ENCODE data around the gene MRPL16.
"Not testable (repeated sequence)": the region's sequence is repeated elsewhere in the genome, so short reads cannot be mapped to it uniquely, and the experiment has no call there.

Gene MRPL16

DNA sequence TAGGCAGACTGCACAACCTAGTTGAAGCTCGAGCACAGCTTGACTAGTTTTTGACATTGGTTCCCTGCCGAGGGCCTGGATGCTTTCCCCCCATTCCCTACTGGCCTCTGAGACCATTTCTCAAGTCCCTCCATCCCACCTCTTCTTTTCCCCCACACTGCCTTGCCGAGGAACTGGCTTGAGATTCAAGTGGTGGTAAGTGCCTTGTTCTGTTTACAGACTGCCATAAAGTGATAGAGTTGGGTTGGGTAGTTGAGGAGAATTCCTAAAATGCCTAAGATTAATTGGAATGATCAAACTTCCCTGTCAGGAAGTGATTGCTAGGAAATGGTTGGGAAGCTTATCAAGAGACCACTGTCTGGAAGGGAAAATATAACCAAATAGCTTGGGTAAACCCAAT is 16.2 kb downstream of the MRPL16 start:
- Mint-ChIP-seq H3K4me1 (ENCODE audit: low read depth) (no peaks in the 10 kb centered on the region), H3K9me3 (no peaks in the 10 kb centered on the region), H3K27ac (no peak overlapping the region), H3K36me3 (ENCODE audit: low read depth) (peaks cover 23% of the 10 kb centered on the region), H3K27me3 (no peaks in the 10 kb centered on the region), H3K4me3 (no peak overlapping the region)

DNA sequence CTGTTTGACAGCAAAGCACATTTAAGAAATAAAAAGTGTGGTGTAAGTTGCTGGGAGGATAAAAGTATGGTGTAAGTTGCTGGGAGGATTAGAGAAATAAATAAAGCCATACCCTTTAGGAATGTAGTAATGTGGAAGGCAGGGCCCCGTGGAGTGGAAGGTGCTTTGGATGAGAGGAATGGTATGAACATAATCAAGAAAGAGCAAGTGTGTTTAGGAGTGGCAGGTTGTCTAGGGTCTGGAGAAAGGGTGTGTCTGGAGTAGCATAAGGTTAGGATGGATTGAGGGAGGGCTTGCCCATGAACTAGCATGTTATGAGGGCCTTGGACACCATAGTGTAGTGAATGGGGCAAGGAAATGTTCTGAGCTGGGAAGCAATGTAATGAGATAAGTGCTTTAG is 18.1 kb downstream of the MRPL16 start:
- Mint-ChIP-seq H3K27ac (no peak overlapping the region), H3K27me3 (no peaks in the 10 kb centered on the region)

DNA sequence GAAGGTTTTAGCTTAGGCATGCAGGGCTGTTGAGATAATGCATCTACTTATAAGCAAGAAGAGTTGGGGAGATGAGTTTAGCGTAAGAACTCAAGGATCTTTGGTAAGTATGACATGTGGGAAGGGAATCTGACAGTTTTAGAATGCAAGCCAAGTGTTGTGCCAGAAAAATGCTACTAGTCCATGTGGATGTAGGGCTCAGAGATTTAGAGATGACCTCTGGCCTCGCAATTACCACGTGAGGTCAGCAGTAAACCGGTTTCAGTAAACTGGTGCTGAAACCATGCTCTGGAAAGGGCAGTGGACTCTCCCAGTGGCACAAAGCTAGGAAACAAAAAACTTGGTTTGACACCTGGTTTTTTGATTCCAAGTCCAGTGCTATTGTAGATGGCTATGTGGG is 18.9 kb downstream of the MRPL16 start:
- Mint-ChIP-seq H3K4me3 (no peak overlapping the region), H3K36me3 (ENCODE audit: low read depth) (peaks cover 23% of the 10 kb centered on the region), H3K9me3 (no peaks in the 10 kb centered on the region), H3K27me3 (no peaks in the 10 kb centered on the region), H3K27ac (no peak overlapping the region), H3K4me1 (ENCODE audit: low read depth) (no peaks in the 10 kb centered on the region)

More for the DNA sequence above, 18.1 kb downstream of the MRPL16 start:
- Mint-ChIP-seq H3K9me3 (no peaks in the 10 kb centered on the region), H3K4me1 (ENCODE audit: low read depth) (no peaks in the 10 kb centered on the region), H3K36me3 (ENCODE audit: low read depth) (peaks cover 30% of the 10 kb centered on the region), H3K4me3 (no peak overlapping the region)

DNA sequence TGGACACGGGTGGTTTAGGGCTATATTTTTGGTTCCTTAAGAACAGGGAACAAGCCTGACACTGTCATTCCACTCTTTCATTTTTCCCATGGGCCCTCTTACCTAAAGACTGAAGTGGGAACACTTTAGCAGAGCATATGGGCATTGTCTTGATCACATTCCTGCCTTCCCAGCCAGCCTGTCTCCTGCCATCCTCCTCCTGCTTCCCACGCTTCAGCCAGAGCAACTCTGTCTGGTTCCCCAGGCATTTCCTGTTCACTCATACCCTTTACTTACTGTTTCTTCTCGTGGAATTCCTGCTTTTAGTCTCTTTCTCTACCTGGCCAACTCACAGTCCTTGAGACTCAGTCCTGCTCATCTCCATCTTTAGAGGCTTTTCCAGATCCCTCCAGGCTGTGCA is 22.8 kb downstream of the MRPL16 start:
- H3K27me3 Mint-ChIP-seq: no peaks in the 10 kb centered on the region
- H3K36me3 Mint-ChIP-seq (ENCODE audit: low read depth): peaks cover 21% of the 10 kb centered on the region
- H3K4me1 Mint-ChIP-seq (ENCODE audit: low read depth): peaks cover 18% of the 10 kb centered on the region
- H3K4me3 Mint-ChIP-seq: no peak overlapping the region
- H3K27ac Mint-ChIP-seq: no peak overlapping the region
- no peaks in the 10 kb centered on the region for H3K9me3 Mint-ChIP-seq

DNA sequence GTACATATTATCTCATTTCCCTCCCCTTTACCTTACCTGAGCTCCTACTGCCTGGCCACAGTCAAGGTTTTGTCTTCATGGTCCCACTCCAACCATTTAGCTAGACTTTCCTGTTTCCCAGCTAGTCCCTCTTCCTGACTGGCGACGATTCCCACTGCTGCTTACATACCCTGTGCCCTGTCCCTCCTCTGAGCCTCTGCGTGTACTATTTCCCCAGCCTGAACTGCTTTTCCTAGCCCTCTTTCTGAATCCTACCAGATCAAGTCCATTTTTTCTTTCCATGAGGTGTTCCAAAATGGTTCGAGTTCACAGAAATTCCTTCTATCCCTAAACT is 23.4 kb downstream of the MRPL16 start:
- Mint-ChIP-seq H3K36me3 (ENCODE audit: low read depth) (peaks cover 18% of the 10 kb centered on the region), H3K9me3 (no peaks in the 10 kb centered on the region), H3K4me1 (ENCODE audit: low read depth) (peaks cover 18% of the 10 kb centered on the region), H3K27me3 (no peaks in the 10 kb centered on the region), H3K27ac (no peak overlapping the region), H3K4me3 (no peak overlapping the region)

DNA sequence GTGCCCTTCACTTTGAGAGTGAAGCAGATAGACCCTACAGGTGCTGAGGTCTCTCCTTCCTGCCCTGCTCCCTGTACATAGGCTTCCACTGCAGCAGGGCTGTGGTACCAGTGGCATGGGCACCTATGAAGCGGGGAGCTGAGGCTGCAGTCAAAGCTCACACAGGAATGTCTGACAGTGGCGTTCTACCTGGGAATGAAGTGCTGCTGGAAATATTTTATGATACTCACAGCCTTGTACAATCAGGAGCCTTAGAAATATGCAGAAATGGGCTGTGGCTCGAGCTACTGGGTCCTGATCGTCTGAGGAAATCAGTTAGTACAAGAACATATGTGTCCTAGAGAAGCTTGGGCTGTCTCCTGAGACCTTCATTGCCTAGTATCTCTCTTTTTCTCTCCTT is 24.8 kb downstream of the MRPL16 start:
- Mint-ChIP-seq H3K4me1 (ENCODE audit: low read depth) (peaks cover 18% of the 10 kb centered on the region), H3K27me3 (no peaks in the 10 kb centered on the region), H3K4me3 (no peak overlapping the region), H3K9me3 (no peaks in the 10 kb centered on the region), H3K36me3 (ENCODE audit: low read depth) (peaks cover 18% of the 10 kb centered on the region), H3K27ac (no peak overlapping the region)

DNA sequence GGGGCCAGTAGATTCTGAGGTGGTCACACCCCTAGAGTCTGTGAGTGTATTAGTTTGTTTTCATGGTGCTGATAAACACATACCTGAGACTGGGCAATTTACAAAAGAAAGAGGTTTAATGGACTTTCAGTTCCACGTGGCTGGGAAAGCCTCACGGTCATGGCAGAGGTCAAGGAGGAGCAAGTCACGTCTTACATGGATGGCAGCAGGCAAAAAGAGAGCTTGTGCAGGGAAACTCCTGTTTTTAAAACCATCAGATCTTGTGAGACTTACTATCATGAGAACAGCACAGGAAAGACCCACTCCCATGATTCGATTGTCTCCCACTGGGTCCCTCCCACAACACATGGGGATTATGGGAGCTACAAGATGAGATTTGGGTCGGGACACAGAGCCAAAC is 26.1 kb downstream of the MRPL16 start:
- Mint-ChIP-seq H3K36me3 (ENCODE audit: low read depth) (peaks cover 16% of the 10 kb centered on the region), H3K4me1 (ENCODE audit: low read depth) (peaks cover 18% of the 10 kb centered on the region), H3K27ac (peak overlapping the region; percentile 2)
- H3K4me3 Mint-ChIP-seq, H3K27me3 Mint-ChIP-seq, H3K9me3 Mint-ChIP-seq: not testable (repeated sequence)

DNA sequence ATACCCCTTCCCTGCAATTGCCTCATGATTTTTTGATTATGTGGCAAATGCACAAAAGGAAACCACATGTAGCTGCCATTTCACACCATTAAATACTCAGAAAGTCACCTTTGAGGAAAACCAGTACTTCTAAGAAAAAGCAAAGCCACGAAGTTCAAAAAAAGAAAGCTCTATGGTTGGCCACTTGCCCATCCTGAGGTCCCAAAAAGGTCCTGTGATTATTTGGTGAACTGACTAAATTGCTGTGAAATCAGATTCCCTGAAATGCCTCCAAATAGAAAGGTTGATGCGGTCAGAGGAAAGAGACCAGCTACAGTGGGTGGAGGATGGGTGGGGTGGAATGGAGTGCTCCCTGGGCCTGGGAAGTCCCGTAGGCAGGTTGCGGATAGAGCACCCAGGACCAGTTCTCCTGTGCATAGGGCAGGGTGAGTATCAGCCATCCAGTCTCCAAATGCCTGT is 26.9 kb downstream of the MRPL16 start:
- H3K27ac Mint-ChIP-seq: no peak overlapping the region
- H3K4me3 Mint-ChIP-seq: no peak overlapping the region
- peaks cover 18% of the 10 kb centered on the region for H3K4me1 Mint-ChIP-seq (ENCODE audit: low read depth)
- no peaks in the 10 kb centered on the region for H3K9me3 Mint-ChIP-seq
- H3K27me3 Mint-ChIP-seq: no peaks in the 10 kb centered on the region
- H3K36me3 Mint-ChIP-seq (ENCODE audit: low read depth): peaks cover 9% of the 10 kb centered on the region

DNA sequence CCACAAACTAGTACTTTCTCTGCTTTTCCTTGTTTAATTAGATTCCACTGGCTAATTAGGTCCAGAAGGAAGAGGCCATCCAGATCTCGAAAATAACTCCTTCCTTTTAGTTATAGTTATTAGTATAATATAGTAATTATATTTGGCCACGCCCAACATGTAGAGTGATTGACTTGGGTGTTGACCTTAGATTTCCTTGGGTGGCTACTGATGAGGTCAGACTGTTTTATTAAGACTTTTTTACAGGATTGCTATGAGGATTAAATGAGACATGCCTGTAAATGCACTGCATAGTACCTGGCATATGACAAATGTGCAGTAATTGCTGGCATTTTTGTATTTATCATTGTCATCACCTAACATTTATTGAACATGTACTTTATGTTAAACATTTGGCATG is 28.5 kb downstream of the MRPL16 start:
- no peaks in the 10 kb centered on the region for H3K9me3 Mint-ChIP-seq
- H3K27me3 Mint-ChIP-seq: no peaks in the 10 kb centered on the region
- H3K36me3 Mint-ChIP-seq (ENCODE audit: low read depth): peaks cover 8% of the 10 kb centered on the region
- H3K4me1 Mint-ChIP-seq (ENCODE audit: low read depth): peaks cover 21% of the 10 kb centered on the region
- no peak overlapping the region for H3K4me3 Mint-ChIP-seq
- no peak overlapping the region for H3K27ac Mint-ChIP-seq

DNA sequence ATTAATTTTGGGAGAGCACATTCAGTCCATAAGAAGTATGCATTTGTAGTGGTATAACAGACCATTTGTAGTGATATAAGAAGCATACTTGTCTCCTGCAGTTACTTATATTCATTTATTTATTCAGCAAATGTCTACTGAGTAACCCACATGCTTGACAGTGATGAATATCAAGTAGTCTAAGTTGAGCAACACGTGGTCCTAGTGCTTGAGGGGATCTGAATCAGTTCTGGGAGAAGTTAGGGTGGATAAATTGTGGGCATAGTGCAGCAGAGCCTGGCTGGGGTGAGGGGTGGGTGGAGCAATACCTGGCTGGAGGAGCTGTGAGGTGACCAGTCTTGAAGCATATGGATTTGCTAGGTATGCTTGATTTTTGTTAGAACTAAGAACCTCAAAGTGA is 31.1 kb downstream of the MRPL16 start:
- Mint-ChIP-seq H3K4me3 (no peak overlapping the region), H3K27me3 (no peaks in the 10 kb centered on the region), H3K36me3 (ENCODE audit: low read depth) (peaks cover 6% of the 10 kb centered on the region), H3K4me1 (ENCODE audit: low read depth) (peaks cover 32% of the 10 kb centered on the region), H3K9me3 (no peaks in the 10 kb centered on the region), H3K27ac (no peak overlapping the region)

DNA sequence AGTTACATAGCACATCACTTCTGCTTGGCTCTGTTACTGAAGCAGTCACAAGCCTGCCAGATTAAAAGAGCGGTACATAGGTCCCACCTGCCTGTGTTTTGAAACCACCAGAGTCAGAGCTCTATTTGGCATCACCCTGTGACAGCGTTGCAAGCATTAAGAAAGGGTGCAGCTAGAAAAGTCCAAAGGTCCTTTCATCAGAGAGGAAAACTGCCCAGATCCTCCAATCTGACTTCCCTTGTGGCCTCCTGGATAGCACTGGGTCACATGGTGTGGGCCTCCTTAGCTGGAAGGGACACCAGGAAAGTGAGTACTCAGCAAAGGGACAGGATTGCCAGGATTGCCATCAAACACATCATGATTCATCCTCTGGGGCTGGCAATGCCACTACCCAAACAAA is 32.5 kb downstream of the MRPL16 start:
- Mint-ChIP-seq H3K4me1 (ENCODE audit: low read depth) (peaks cover 23% of the 10 kb centered on the region), H3K4me3 (no peak overlapping the region), H3K9me3 (no peaks in the 10 kb centered on the region), H3K36me3 (ENCODE audit: low read depth) (peaks cover 4% of the 10 kb centered on the region), H3K27me3 (no peaks in the 10 kb centered on the region), H3K27ac (no peak overlapping the region)

DNA sequence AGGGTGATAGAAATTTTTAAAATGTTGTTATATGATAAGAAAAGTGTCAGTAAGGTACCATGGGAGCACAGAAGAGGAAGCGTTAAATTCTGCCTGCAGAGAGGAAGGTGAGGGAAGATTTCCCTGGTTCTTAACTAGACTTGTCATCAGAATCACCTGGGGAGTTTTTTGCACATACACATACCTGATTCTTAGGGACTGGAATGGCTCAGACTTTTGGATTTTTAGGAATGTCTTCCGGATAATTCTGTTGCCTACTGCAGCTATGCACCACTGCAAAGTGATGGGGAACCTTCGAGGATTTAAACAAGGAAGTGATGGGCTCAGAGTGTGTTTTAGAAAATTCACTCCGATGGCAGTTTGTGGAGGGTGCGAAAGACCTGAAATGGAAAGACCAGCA is 33.5 kb downstream of the MRPL16 start:
- peaks cover 29% of the 10 kb centered on the region for H3K4me1 Mint-ChIP-seq (ENCODE audit: low read depth)
- no peak overlapping the region for H3K27ac Mint-ChIP-seq
- peaks cover 4% of the 10 kb centered on the region for H3K36me3 Mint-ChIP-seq (ENCODE audit: low read depth)
- no peak overlapping the region for H3K4me3 Mint-ChIP-seq
- H3K9me3 Mint-ChIP-seq: no peaks in the 10 kb centered on the region
- no peaks in the 10 kb centered on the region for H3K27me3 Mint-ChIP-seq

DNA sequence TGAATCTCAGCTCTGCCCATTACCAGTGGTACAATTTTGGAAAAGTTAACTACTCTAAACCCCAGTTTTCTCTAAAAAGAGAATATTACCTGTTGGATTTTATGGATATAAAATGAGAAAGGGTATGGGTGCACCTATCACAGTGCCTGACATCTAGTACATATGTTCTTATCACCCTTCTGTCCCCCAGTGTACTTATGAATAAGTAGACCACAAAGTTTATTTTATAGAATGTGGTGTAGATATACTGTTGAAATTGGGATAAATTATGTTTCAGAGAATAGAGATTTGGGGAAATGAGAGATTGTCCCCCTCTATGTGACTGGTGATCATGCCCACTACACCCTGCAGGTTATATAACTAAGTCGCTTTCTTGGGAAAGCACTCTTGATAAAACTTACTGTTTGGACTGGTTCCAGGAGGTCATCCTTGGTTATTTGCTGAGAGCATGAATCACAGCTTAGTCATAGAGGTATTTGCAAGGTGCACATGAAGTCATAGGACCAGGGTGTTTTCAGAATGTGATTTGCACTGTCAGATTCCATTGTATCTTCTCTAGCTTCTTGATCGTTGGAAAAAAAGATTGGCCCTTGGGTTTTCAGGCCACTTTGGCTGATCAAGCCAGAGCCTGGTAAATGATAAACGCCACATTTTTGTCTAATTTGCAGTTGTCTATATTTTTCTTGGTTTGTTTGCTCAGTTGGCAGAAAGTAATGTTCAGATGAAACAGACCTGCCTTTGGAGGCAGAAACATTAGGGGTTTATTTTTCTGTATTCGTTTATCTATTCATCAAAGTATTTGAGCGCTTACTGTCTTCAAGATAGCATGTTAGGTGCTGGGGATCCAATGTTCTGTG is 34.1 kb downstream of the MRPL16 start:
- Mint-ChIP-seq H3K27me3 (no peaks in the 10 kb centered on the region), H3K27ac (no peak overlapping the region), H3K9me3 (no peaks in the 10 kb centered on the region), H3K4me1 (ENCODE audit: low read depth) (peaks cover 35% of the 10 kb centered on the region), H3K4me3 (no peak overlapping the region), H3K36me3 (ENCODE audit: low read depth) (peaks cover 4% of the 10 kb centered on the region)

DNA sequence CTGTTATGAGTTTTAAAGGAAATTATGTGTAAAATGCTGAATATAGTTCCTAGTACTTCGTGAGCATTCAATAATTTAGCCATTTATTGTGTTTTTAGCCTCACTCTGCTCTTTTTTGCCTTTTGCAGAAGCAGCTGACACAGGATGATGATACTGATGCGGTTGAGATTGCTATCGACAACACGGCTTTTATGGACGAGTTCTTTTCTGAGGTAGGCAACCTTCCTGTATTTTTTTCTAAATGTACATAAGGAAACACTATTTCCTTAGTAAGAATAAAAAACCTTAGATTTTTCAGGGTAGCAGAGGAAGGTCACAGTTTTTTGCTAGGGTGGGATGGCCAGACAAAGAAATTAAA is 37.5 kb downstream of the MRPL16 start:
- no peak overlapping the region for H3K27ac Mint-ChIP-seq
- peaks cover 37% of the 10 kb centered on the region for H3K4me1 Mint-ChIP-seq (ENCODE audit: low read depth)
- no peaks in the 10 kb centered on the region for H3K27me3 Mint-ChIP-seq
- H3K4me3 Mint-ChIP-seq: no peak overlapping the region
- no peaks in the 10 kb centered on the region for H3K36me3 Mint-ChIP-seq (ENCODE audit: low read depth)
- no peaks in the 10 kb centered on the region for H3K9me3 Mint-ChIP-seq

DNA sequence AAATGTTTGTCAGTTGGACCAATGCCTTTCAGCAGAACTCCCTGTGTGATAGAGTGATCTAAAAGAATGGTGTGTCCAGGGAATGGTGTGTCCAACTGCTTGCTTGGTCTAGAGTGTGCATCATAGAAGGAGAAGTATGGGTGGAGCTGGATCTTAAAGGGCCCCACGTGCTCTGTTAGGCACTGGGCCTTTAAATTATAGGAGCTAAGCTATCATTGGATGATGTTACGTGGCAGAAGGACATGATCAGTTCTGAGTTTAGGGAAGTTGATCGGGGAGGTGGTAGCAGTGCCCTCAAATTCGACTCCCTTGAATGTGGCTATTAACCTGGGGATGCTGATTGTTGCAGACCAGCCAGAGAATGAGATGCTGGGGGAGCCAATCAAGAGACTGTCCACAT is 39.0 kb downstream of the MRPL16 start:
- no peaks in the 10 kb centered on the region for H3K36me3 Mint-ChIP-seq (ENCODE audit: low read depth)

DNA sequence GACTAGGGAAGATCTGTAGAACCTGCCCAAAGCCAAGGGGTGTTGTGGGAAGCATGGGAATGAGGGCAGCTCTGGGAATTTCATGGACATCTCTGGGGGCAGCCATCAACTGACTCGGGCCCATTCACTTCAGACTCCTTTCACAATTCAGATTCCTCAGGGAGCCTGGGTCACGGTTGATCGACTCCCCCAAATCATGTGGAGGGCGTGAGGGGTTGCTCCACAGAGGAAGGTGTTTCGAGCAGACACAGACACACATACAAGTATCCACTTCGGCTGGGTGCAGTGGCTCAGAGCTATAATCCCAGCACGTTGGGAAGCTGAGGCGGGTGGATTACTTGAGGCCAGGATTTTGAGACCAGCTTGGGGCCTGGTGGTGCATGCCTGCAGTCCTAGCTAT is 39.7 kb downstream of the MRPL16 start:
- no peaks in the 10 kb centered on the region for H3K9me3 Mint-ChIP-seq
- H3K36me3 Mint-ChIP-seq (ENCODE audit: low read depth): no peaks in the 10 kb centered on the region
- H3K27ac Mint-ChIP-seq: no peak overlapping the region
- no peak overlapping the region for H3K4me3 Mint-ChIP-seq
- peaks cover 28% of the 10 kb centered on the region for H3K4me1 Mint-ChIP-seq (ENCODE audit: low read depth)
- H3K27me3 Mint-ChIP-seq: no peaks in the 10 kb centered on the region

More for the DNA sequence above, 39.0 kb downstream of the MRPL16 start:
- peaks cover 29% of the 10 kb centered on the region for H3K4me1 Mint-ChIP-seq (ENCODE audit: low read depth)
- H3K9me3 Mint-ChIP-seq: no peaks in the 10 kb centered on the region
- H3K27me3 Mint-ChIP-seq: no peaks in the 10 kb centered on the region
- no peak overlapping the region for H3K27ac Mint-ChIP-seq
- no peak overlapping the region for H3K4me3 Mint-ChIP-seq
